KMS-11 (cell line): ENCODE measurements around the gene ADGRE1.

ENCODE experiments used
- H2AFZ ChIP-seq: fragments of 200-600 bp; sonication (generic); 2 replicates; pipeline ENCODE4 v1.6.1; 2016; ENCODE audit warnings: antibody characterized with exemption, mixed run types, low read depth
- H3K27ac ChIP-seq: fragments of 200-600 bp; sonication (generic); 2 replicates; pipeline ENCODE4 v1.6.1; 2016; ENCODE audit warnings: mild to moderate bottlenecking, mixed run types
- H3K27me3 ChIP-seq: fragments of 200-600 bp; sonication (generic); 2 replicates; pipeline ENCODE4 v1.6.1; 2017; ENCODE audit warnings: mild to moderate bottlenecking, low read depth, mixed run types, moderate library complexity; ENCODE audit not compliant: insufficient read depth
- H3K36me3 ChIP-seq: fragments of 200-600 bp; sonication (generic); 2 replicates; pipeline ENCODE4 v1.6.1; 2017; ENCODE audit warnings: mild to moderate bottlenecking, mixed run types; ENCODE audit not compliant: insufficient read depth
- H3K4me1 ChIP-seq: fragments of 200-600 bp; sonication (generic); 2 replicates; pipeline ENCODE4 v1.6.1; 2016; ENCODE audit warnings: mild to moderate bottlenecking, low read depth, mixed run types; ENCODE audit not compliant: poor library complexity, severe bottlenecking
- H3K4me2 ChIP-seq: fragments of 200-600 bp; sonication (generic); 2 replicates; pipeline ENCODE4 v1.7.0; 2016; ENCODE audit warnings: mild to moderate bottlenecking, mixed run types
- H3K4me3 ChIP-seq: fragments of 200-600 bp; sonication (generic); IDR thresholded peaks from 2 replicates; pipeline ENCODE4 v1.6.1; 2017; ENCODE audit warnings: low read depth, low read length, mixed read lengths; ENCODE audit not compliant: insufficient read depth
- H3K79me2 ChIP-seq: fragments of 200-600 bp; sonication (generic); 2 replicates; pipeline ENCODE4 v1.6.1; 2016; ENCODE audit warnings: low read depth, mixed run types; ENCODE audit not compliant: insufficient read depth
- H3K9ac ChIP-seq: fragments of 200-600 bp; sonication (generic); 2 replicates; pipeline ENCODE4 v1.6.1; 2016; ENCODE audit warnings: mild to moderate bottlenecking, mixed run types
- H4K20me1 ChIP-seq: fragments of 200-600 bp; sonication (generic); 2 replicates; pipeline ENCODE4 v1.6.1; 2016; ENCODE audit warnings: mild to moderate bottlenecking, mixed run types; ENCODE audit not compliant: insufficient read depth
- TF ChIP-seq, protein P1 (sequence below): fragments of 200-600 bp; sonication (generic); conservative IDR thresholded peaks from 2 replicates; pipeline ENCODE4 v1.6.1; 2017; ENCODE audit warnings: low read depth, mild to moderate bottlenecking, antibody characterized with exemption, low read length, moderate library complexity, mixed read lengths

Gene ADGRE1, protein sequence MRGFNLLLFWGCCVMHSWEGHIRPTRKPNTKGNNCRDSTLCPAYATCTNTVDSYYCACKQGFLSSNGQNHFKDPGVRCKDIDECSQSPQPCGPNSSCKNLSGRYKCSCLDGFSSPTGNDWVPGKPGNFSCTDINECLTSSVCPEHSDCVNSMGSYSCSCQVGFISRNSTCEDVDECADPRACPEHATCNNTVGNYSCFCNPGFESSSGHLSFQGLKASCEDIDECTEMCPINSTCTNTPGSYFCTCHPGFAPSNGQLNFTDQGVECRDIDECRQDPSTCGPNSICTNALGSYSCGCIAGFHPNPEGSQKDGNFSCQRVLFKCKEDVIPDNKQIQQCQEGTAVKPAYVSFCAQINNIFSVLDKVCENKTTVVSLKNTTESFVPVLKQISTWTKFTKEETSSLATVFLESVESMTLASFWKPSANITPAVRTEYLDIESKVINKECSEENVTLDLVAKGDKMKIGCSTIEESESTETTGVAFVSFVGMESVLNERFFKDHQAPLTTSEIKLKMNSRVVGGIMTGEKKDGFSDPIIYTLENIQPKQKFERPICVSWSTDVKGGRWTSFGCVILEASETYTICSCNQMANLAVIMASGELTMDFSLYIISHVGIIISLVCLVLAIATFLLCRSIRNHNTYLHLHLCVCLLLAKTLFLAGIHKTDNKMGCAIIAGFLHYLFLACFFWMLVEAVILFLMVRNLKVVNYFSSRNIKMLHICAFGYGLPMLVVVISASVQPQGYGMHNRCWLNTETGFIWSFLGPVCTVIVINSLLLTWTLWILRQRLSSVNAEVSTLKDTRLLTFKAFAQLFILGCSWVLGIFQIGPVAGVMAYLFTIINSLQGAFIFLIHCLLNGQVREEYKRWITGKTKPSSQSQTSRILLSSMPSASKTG

DNA sequence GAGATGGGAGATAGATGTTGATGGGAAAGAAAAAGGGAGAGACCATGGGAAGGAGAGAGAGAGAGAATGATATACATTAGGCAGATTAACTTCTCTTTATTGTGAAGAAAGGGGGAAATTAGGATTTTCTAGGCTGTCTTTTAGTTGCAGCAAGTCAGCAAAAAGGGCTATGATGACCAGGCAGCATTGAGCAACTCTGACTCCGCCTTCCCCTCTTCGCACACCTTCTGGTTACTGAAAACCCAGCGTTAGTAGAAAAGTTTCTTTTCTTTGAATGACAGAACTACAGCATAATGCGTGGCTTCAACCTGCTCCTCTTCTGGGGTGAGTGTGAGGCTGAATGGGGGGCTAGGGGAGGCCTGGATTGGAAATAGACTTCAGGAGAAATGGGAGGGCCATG is at the start of gene ADGRE1:
Gene ADGRE1, plus strand, starts transcription at position 264 of the 400 bp plus-strand sequence. Its CDS starts 30 bp downstream, at position 294.
- TF ChIP-seq, protein P1, sequence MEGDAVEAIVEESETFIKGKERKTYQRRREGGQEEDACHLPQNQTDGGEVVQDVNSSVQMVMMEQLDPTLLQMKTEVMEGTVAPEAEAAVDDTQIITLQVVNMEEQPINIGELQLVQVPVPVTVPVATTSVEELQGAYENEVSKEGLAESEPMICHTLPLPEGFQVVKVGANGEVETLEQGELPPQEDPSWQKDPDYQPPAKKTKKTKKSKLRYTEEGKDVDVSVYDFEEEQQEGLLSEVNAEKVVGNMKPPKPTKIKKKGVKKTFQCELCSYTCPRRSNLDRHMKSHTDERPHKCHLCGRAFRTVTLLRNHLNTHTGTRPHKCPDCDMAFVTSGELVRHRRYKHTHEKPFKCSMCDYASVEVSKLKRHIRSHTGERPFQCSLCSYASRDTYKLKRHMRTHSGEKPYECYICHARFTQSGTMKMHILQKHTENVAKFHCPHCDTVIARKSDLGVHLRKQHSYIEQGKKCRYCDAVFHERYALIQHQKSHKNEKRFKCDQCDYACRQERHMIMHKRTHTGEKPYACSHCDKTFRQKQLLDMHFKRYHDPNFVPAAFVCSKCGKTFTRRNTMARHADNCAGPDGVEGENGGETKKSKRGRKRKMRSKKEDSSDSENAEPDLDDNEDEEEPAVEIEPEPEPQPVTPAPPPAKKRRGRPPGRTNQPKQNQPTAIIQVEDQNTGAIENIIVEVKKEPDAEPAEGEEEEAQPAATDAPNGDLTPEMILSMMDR = no peak
- Histone ChIP-seq H3K9ac (no peak within 1 kb of the TSS), H3K4me2 (no peak within 1 kb of the TSS), H3K4me3 (no peak within 1 kb of the TSS), H3K27me3 (no peaks in the 10 kb centered on the region), H3K36me3 (no peaks in the 10 kb centered on the region), H3K27ac (no peak within 1 kb of the TSS), H3K4me1 (no peaks in the 10 kb centered on the region), H2AFZ (no peak within 1 kb of the TSS), H4K20me1 (no peaks in the 10 kb centered on the region), H3K79me2 (no peaks in the 10 kb centered on the region)

DNA sequence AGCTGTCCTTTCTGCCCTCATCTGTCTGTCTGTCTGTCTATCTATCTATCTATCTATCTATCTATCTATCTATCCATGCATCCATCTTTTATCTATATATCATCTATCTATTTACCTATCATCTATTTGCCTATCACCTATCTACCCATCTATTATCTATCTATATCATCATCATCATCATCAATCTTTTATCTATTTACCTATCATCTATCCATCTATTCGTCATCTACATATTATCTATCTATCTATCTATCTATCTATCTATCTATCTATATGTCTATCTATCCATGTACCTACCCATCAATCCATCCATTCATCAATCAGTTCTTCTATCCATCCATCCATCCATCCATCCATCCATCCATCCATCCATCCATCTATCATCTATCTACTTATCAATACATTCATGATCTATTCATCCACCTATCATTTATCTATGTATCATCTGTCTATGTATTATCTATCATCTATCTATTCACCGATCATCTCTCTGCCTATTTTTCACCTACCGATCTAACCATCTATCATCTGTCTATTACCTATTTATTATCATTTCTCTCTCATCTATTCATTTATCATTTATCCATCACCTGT is 49.2 kb upstream of the ADGRE1 start:
- Histone ChIP-seq H4K20me1 (no peaks in the 10 kb centered on the region), H3K4me2 (no peak overlapping the region), H3K4me1 (no peaks in the 10 kb centered on the region), H3K27ac (no peak overlapping the region), H3K4me3 (no peak overlapping the region), H3K79me2 (no peaks in the 10 kb centered on the region), H2AFZ (no peak overlapping the region), H3K9ac (no peak overlapping the region), H3K36me3 (no peaks in the 10 kb centered on the region), H3K27me3 (no peaks in the 10 kb centered on the region)
- TF ChIP-seq, protein P1 = no peak

DNA sequence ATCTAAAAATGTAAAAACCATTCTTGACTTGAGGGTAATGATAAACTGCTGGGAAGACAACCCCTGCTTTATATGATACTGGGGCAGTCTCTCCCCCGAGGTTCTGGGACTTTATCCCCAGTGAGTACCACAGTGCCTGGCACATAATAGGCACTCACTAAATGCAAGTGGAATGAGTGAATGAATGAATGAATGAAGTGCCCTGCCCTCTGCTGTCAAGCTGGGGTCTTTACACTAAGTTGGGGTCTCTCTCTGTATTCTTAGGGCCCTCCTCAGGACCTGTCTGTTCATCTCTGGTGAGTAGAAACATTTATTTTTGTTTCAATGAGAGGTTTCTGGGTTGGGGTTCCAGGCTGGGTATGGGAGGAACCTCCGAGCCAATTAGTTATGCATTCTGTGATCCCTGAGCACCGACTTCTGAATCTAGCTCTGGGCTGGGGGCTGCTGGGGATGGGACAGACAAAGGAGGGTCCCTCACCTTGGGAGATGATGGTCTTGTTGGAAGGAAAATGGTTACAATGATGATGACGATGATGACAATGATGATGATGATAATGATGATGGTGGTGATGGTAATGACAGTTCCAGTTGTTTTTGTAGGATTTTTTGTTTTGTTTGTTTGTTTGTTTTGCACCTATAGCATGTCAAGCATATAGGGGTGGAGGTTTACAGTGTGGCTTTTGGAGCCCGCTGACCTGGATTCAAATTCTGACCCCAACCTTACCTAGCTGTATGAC is 44.3 kb upstream of the ADGRE1 start:
- no peak overlapping the region for H3K4me2 ChIP-seq
- H3K36me3 ChIP-seq = no peaks in the 10 kb centered on the region
- no peak overlapping the region for H3K27ac ChIP-seq
- H4K20me1 ChIP-seq = no peaks in the 10 kb centered on the region
- H3K4me3 ChIP-seq = no peak overlapping the region
- no peak overlapping the region for H2AFZ ChIP-seq
- TF ChIP-seq, protein P1 = no peak
- H3K27me3 ChIP-seq = no peaks in the 10 kb centered on the region
- no peaks in the 10 kb centered on the region for H3K79me2 ChIP-seq
- H3K4me1 ChIP-seq = no peaks in the 10 kb centered on the region
- H3K9ac ChIP-seq = no peak overlapping the region

DNA sequence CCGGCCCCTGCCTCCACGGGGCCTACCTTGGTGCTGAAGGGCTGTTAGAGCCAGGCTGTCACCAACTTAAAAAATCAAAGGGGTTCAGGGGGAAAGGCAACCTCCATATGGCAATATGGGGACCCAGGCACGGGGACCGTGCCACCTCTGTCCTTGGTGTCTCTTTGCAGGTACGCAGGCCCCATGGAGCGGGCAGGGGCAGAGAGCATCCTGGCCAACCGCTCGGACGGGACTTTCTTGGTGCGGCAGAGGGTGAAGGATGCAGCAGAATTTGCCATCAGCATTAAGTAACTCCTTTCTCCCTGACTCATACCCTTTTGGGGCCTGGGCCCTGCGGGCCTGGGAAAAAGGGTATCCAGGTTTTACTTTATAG is 39.6 kb upstream of the ADGRE1 start:
- no peaks in the 10 kb centered on the region for H4K20me1 ChIP-seq
- no peak overlapping the region for H3K9ac ChIP-seq
- H3K4me1 ChIP-seq = peaks cover 29% of the 10 kb centered on the region
- H3K36me3 ChIP-seq = no peaks in the 10 kb centered on the region
- no peaks in the 10 kb centered on the region for H3K79me2 ChIP-seq
- H3K4me2 ChIP-seq = no peak overlapping the region
- H3K27ac ChIP-seq = no peak overlapping the region
- TF ChIP-seq, protein P1 = no peak
- no peaks in the 10 kb centered on the region for H3K27me3 ChIP-seq
- H2AFZ ChIP-seq = no peak overlapping the region
- no peak overlapping the region for H3K4me3 ChIP-seq
